GM18861 (cell line): ENCODE measurements around the gene PCDHB14.
"Not testable (repeated sequence)": the region's sequence is repeated elsewhere in the genome, so short reads cannot be mapped to it uniquely, and the experiment has no call there.

Source experiments
- ATAC-seq: cut with Tn5 transposase; IDR thresholded peaks from one replicate; pipeline ENCODE4 v1.9.1; 2021; ENCODE audit not compliant: unreplicated experiment

PCDHB14 gene

GRCh38 chr5:141208478-141208877 lies 14.7 kb upstream of the PCDHB14 start, which contains the start of gene PCDHB12:
TSS of gene PCDHB12 (plus strand) at chr5:141208719. CDS start at chr5:141208908, 189 bp downstream.
- ATAC-seq: no peak

- not testable (repeated sequence) for ATAC-seq
Measured at GRCh38 chr5:141210281-141210680, 12.9 kb upstream of the PCDHB14 start.

- ATAC-seq: not testable (repeated sequence)
Measured at GRCh38 chr5:141210849-141211248, 12.3 kb upstream of the PCDHB14 start.

- ATAC-seq: not testable (repeated sequence)
Measured at GRCh38 chr5:141213656-141214339, 9.3 kb upstream of the PCDHB14 start, which contains the start of gene PCDHB13. TSS of gene PCDHB13 (plus strand) at chr5:141213919. CDS start at chr5:141214124, 205 bp downstream.

- ATAC-seq: not testable (repeated sequence)
Measured at GRCh38 chr5:141214583-141214982, 8.6 kb upstream of the PCDHB14 start.

- ATAC-seq: not testable (repeated sequence)
Measured at GRCh38 chr5:141215504-141215903, 7.6 kb upstream of the PCDHB14 start.

GRCh38 chr5:141216035-141216434 lies 7.1 kb upstream of the PCDHB14 start:
- not testable (repeated sequence) for ATAC-seq

- ATAC-seq: not testable (repeated sequence)
Measured at GRCh38 chr5:141224844-141225243, 1.7 kb downstream of the PCDHB14 start.

GRCh38 chr5:141225421-141225820 lies 2.3 kb downstream of the PCDHB14 start:
- not testable (repeated sequence) for ATAC-seq

- ATAC-seq: no peak
Measured at GRCh38 chr5:141234109-141234667, 11.0 kb downstream of the PCDHB14 start.

- ATAC-seq: not testable (repeated sequence)
Measured at GRCh38 chr5:141235922-141236321, 12.8 kb downstream of the PCDHB14 start.

GRCh38 chr5:141236516-141237313 lies 13.6 kb downstream of the PCDHB14 start:
- no peak for ATAC-seq

- no peak for ATAC-seq
Measured at GRCh38 chr5:141241496-141241895, 18.4 kb downstream of the PCDHB14 start.

GRCh38 chr5:141245250-141245717 lies 22.1 kb downstream of the PCDHB14 start, which contains the start of gene PCDHB15:
TSS of gene PCDHB15 (plus strand) at chr5:141245395. CDS start at chr5:141245579, 184 bp downstream.
- ATAC-seq: no peak

- not testable (repeated sequence) for ATAC-seq
Measured at GRCh38 chr5:141246971-141247370, 23.8 kb downstream of the PCDHB14 start.

- not testable (repeated sequence) for ATAC-seq
Measured at GRCh38 chr5:141247434-141247833, 24.3 kb downstream of the PCDHB14 start.

- no peak for ATAC-seq
Measured at GRCh38 chr5:141250576-141250975, 27.4 kb downstream of the PCDHB14 start.

GRCh38 chr5:141258464-141258863 lies 35.3 kb downstream of the PCDHB14 start:
- ATAC-seq: no peak

GRCh38 chr5:141258948-141259347 lies 35.8 kb downstream of the PCDHB14 start:
- no peak for ATAC-seq

- no peak for ATAC-seq
Measured at GRCh38 chr5:141260458-141261237, 37.5 kb downstream of the PCDHB14 start.

- ATAC-seq: no peak
Measured at GRCh38 chr5:141261238-141261546, 38.0 kb downstream of the PCDHB14 start.
